Fibroblast of lung (primary cell): ENCODE results near the gene ENPP6. TPM values are rescaled to one million over a fixed set of nuclear protein-coding genes. Genes with fewer than 3 reads are reported as not detected.
"Not testable (repeated sequence)": the region's sequence is repeated elsewhere in the genome, so short reads cannot be mapped to it uniquely, and the experiment has no call there.

Experiments
- DNase-seq, 2 donors: peaks; one replicate each; pipeline versions ENCODE4 v3.0.0 to v3.0.0-alpha.2; 2010; ENCODE audit warnings: low read depth in 2 of 2
- H2AFZ ChIP-seq: 2 replicates; pipeline ENCODE4 v1.5.1; 2012; ENCODE audit warnings: low read length, control low read depth, inconsistent platforms
- H3K27ac ChIP-seq: 2 replicates; pipeline ENCODE4 v1.5.1; 2011; ENCODE audit warnings: low read length, control low read depth; ENCODE audit not compliant: insufficient read depth
- H3K27me3 ChIP-seq: 2 replicates; pipeline ENCODE4 v1.5.1; 2011; ENCODE audit warnings: mild to moderate bottlenecking, low read length; ENCODE audit not compliant: control insufficient read depth, insufficient read depth
- H3K36me3 ChIP-seq: 2 replicates; pipeline ENCODE4 v1.5.1; 2011; ENCODE audit warnings: low read length; ENCODE audit not compliant: control insufficient read depth, insufficient read depth
- H3K4me1 ChIP-seq: 2 replicates; pipeline ENCODE4 v1.5.1; 2011; ENCODE audit warnings: low read length; ENCODE audit not compliant: control insufficient read depth, insufficient read depth; ENCODE audit errors: extremely low read depth
- H3K4me2 ChIP-seq: 2 replicates; pipeline ENCODE4 v1.5.1; 2011; ENCODE audit warnings: low read length, control low read depth; ENCODE audit not compliant: insufficient read depth; ENCODE audit errors: extremely low read depth
- H3K4me3 ChIP-seq, 4 experiments: fragments of 200-600 bp in 1 of 4; sonication (generic) in 1 of 4; replicated peaks in 1 of 4; 2 replicates each; pipeline ENCODE4 v1.5.1; 2011 to 2016; ENCODE audit warnings: low read length in 4 of 4, low read depth in 3 of 4, mild to moderate bottlenecking in 3 of 4, control low read depth in 2 of 4, inconsistent platforms in 1 of 4, mixed read lengths in 1 of 4; ENCODE audit not compliant: insufficient read depth in 1 of 4; ENCODE audit errors: control extremely low read depth in 1 of 4
- H3K79me2 ChIP-seq: 2 replicates; pipeline ENCODE4 v1.5.1; 2012; ENCODE audit warnings: mild to moderate bottlenecking, low read length, inconsistent platforms; ENCODE audit not compliant: control insufficient read depth, insufficient read depth
- H3K9ac ChIP-seq: 2 replicates; pipeline ENCODE4 v1.5.1; 2011; ENCODE audit warnings: mild to moderate bottlenecking, low read length, control low read depth; ENCODE audit not compliant: insufficient read depth
- H3K9me3 ChIP-seq: 2 replicates; pipeline ENCODE4 v1.5.1; 2012; ENCODE audit warnings: low read depth, low read length; ENCODE audit not compliant: control insufficient read depth, insufficient read depth
- H4K20me1 ChIP-seq: 2 replicates; pipeline ENCODE4 v1.5.1; 2011; ENCODE audit warnings: low read length; ENCODE audit not compliant: control insufficient read depth, insufficient read depth; ENCODE audit errors: extremely low read depth
- CTCF ChIP-seq, 2 donors: IDR thresholded peaks in 1 of 2; conservative IDR thresholded peaks in 1 of 2; 1 replicate in 1 of 2; 2 replicates in 1 of 2; pipeline ENCODE4 v1.5.1; 2011 to 2012; ENCODE audit warnings: low read length in 2 of 2, control low read depth in 1 of 2, inconsistent platforms in 1 of 2, low read depth in 1 of 2, mild to moderate bottlenecking in 1 of 2
- EZH2 ChIP-seq: IDR thresholded peaks from 2 replicates; pipeline ENCODE4 v1.5.1; 2012; ENCODE audit warnings: low read length, control low read depth, mild to moderate bottlenecking; ENCODE audit errors: missing control alignments
- polyA plus RNA-seq, 2 donors: library from polyadenylated mRNA; depleted of rRNA in 1 of 2; stranded (reverse) in 1 of 2; unstranded in 1 of 2; fragments of >200 nt; gene quantifications; 2 replicates each; pipeline ENCODE4 v1.2.1, GENCODE V29; 2011 to 2012; ENCODE audit warnings: missing spikeins in 1 of 2
- total RNA-seq: library from RNA; depleted of rRNA; stranded (reverse); fragments of >200 nt; gene quantifications from 2 replicates; pipeline ENCODE4 v1.2.1, GENCODE V29; 2014

Gene ENPP6
- total and polyA plus RNA-seq, 2 donors (not counting 1 experiment from before 2014, with no cell fraction given), result 0.17 to 0.33 TPM

DNA sequence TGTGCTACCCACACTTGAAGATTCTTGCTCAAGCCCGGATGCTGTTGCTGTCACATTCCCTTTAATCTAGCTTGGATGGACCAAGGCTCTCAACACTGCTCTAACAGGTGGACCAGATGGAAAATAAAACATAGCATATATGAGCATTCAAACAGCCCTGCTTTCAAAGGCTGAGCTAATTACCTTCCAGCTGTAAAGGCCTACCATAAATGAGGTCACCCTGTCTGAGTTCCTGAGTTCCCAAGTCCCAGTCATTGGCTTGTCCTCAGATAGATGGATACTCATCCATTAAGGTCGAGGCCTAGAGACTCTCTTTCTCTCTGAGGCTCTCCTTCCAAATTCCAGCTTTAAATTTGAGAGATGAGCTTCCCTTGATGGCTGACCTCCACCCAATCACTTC, 165.1 kb downstream of the ENPP6 start:
- no peak overlapping the region for H2AFZ ChIP-seq
- no peak overlapping the region for H3K4me2 ChIP-seq
- no peak for DNase-seq
- H3K4me1 ChIP-seq, result no peaks in the 10 kb centered on the region
- H3K36me3 ChIP-seq, result no peaks in the 10 kb centered on the region
- no peaks in the 10 kb centered on the region for H3K9me3 ChIP-seq
- no peak overlapping the region for H3K27ac ChIP-seq
- no peaks in the 10 kb centered on the region for H4K20me1 ChIP-seq
- no peaks in the 10 kb centered on the region for H3K79me2 ChIP-seq
- H3K4me3 ChIP-seq, result no peak overlapping the region
- H3K9ac ChIP-seq, result no peak overlapping the region
- TF ChIP-seq CTCF (conservative IDR thresholded peaks at IDR 0.05 in 1 of 2, IDR thresholded peaks at IDR 0.05 in 1 of 2; ENCODE audit: low read depth in 1 of 2, low read length in 2 of 2) (no peak), EZH2 (no peak)
- H3K27me3 ChIP-seq, result no peaks in the 10 kb centered on the region

GRCh38 chr4:184051262-184051661, 166.4 kb downstream of the ENPP6 start:
- not testable (repeated sequence) for H3K79me2 ChIP-seq, H3K36me3 ChIP-seq, H3K4me1 ChIP-seq, DNase-seq, H2AFZ ChIP-seq, H3K9me3 ChIP-seq, H3K27ac ChIP-seq, H3K4me3 ChIP-seq, H3K4me2 ChIP-seq, H3K9ac ChIP-seq, H4K20me1 ChIP-seq, H3K27me3 ChIP-seq

DNA sequence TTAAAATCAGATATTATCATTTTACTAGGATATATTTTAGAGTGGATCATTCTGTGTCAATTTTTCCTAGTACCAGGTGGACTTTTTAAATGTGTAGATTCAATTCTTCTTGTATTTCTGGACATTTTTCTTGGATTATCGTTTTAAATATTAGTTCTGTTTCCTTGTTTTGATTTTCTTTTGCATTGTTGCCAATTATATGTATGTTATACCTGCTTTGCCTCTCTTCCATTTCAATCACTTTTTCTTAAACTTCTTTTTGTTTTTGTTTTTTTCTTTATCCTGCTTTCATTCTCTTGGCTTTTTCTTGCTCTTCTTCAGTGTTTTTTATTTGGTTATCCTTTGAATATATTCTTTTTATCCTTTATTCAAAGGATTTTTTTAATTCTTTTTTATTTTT, 171.5 kb downstream of the ENPP6 start:
- Histone ChIP-seq H2AFZ (no peak overlapping the region), H3K9me3 (no peaks in the 10 kb centered on the region), H3K27ac (no peak overlapping the region), H3K79me2 (no peaks in the 10 kb centered on the region), H3K4me2 (no peak overlapping the region), H4K20me1 (no peaks in the 10 kb centered on the region), H3K27me3 (no peaks in the 10 kb centered on the region), H3K9ac (no peak overlapping the region), H3K4me1 (no peaks in the 10 kb centered on the region), H3K4me3 (no peak overlapping the region), H3K36me3 (no peaks in the 10 kb centered on the region)
- TF ChIP-seq EZH2, result no peak
- no peak for TF ChIP-seq CTCF (conservative IDR thresholded peaks at IDR 0.05 in 1 of 2, IDR thresholded peaks at IDR 0.05 in 1 of 2; ENCODE audit: low read depth in 1 of 2, low read length in 2 of 2)
- no peak for DNase-seq
